ENCODE data around the gene PRPH2.
A peak's percentile ranks its signal among the peaks of the same experiment; 100 is the strongest.

Gene PRPH2

DNA sequence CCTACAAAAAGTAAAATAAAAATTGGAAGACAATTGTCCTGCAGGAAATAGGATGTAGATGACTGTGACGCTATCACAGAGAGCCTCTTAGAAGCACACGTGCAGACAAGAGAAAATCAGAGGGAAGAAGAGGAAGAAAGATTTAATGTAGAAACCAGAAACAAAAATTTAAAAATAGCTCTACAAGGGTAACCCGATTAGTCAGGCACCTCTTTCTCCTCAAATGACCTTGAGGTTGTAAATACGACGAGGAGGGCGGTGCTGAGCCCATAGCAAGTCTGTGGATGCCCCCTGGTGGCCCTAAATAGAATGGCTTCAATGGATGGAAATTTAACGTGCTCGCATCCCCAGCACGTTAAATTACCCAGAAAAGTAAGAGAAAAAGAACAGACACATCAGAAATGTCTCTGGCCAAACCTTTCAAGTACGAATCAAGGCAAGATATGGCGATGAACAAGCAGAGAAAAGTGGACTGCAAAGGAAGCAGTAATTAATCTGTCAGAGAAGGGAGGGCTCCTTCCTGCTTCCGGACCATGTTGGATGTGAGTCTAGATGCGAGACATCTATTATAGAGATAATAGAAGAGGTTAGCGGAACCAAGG is 4.2 kb upstream of the PRPH2 start:
- Histone ChIP-seq H3K27ac (peak overlapping the region; percentile 65 to 72), H3K4me3 (peak overlapping the region; percentile 73)
- TF ChIP-seq, protein P1, sequence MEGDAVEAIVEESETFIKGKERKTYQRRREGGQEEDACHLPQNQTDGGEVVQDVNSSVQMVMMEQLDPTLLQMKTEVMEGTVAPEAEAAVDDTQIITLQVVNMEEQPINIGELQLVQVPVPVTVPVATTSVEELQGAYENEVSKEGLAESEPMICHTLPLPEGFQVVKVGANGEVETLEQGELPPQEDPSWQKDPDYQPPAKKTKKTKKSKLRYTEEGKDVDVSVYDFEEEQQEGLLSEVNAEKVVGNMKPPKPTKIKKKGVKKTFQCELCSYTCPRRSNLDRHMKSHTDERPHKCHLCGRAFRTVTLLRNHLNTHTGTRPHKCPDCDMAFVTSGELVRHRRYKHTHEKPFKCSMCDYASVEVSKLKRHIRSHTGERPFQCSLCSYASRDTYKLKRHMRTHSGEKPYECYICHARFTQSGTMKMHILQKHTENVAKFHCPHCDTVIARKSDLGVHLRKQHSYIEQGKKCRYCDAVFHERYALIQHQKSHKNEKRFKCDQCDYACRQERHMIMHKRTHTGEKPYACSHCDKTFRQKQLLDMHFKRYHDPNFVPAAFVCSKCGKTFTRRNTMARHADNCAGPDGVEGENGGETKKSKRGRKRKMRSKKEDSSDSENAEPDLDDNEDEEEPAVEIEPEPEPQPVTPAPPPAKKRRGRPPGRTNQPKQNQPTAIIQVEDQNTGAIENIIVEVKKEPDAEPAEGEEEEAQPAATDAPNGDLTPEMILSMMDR (IDR thresholded peaks at IDR 0.05), result peak; percentile 85
- peak; percentile 82 for DNase-seq (ENCODE audit: low spot score)

DNA sequence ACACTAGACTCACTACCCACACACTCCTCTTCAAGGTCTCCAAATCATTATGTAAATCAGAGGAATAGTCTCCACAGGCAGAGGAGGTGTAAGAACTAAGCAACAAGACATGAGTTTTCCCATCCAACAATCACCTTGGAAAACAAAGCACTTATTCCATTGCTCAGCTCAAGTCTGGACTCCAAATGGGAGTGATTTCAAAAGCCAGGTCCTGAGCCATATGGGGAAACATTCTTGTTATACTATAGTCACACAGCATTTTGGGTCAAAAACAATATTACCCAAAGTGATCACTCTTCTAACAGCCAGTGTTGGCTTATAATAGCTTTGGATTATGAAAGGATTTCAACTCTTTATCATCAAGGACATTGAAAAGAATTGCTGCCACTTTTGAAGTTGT is 3.6 kb upstream of the PRPH2 start:
- peak overlapping the region in 1 of 2 donors; percentile 65 for H3K27ac ChIP-seq
- DNase-seq (ENCODE audit: low spot score), result no peak
- H3K4me3 ChIP-seq, result peak overlapping the region; percentile 73
- TF ChIP-seq, protein P1 (IDR thresholded peaks at IDR 0.05), result no peak

DNA sequence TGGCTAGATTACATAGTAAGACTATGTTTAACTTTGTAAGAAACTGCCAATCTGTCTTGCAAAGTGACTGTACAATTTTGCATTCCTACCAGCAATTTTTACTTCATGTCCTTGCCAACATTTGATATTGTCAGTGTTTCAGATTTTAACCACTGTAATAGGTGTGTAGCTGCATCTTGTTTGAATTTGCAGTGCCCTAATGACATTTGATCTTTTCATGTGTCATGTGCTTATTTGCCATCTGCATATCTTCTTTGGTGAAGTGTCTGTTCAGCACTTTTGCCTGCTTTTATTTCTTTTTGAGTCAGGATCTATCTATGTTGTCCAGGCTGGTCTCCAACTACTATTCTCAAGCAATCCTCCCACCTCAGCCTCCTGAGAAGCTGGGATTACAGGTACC is 2.4 kb upstream of the PRPH2 start:
- TF ChIP-seq, protein P1 (IDR thresholded peaks at IDR 0.05), result no peak
- no peak overlapping the region for H3K4me3 ChIP-seq
- no peak overlapping the region for H3K27ac ChIP-seq
- no peak for DNase-seq (ENCODE audit: low spot score)

DNA sequence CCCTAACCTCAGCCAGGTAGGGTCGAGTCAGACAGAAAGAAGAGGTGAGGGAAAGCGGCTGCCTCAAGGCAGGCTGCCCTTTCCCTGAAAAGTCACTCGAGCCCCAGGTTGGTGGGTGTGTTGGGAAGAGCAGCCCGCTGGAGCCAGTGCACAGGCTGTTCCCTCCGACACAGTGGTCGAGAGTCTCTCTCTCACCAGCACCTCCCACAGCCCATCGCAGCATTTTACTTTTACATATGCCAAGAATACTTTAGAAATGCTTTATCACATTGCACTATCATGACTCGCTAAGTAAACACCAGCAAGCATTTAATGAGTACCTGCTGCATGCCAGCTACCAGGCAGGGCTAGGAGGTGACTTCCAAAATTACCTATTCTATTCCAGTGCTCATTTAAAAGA is 1.7 kb downstream of the PRPH2 start:
- DNase-seq (ENCODE audit: low spot score), result no peak
- no peak overlapping the region for H3K27ac ChIP-seq
- H3K4me3 ChIP-seq, result no peak overlapping the region
- TF ChIP-seq, protein P1 (IDR thresholded peaks at IDR 0.05), result no peak

DNA sequence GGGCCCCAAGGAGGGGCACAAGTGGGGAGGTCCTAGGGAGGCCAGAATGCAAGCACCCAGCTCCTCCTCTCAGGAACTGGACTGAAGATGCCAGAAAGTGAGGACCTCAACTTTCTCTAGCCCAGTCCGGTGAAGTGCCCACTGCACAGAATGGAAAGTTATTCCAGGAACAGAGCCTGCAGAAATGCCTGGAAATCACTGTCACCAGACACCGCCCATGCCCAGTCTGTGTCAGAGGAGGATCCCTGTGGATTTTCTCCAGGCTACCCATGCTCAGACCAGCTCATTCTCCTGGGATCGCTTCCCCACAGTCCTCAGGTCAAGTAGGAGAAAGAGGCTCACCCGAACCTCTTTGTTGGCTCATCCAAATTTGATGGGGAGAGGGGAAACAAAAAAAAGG is 6.5 kb downstream of the PRPH2 start:
- Histone ChIP-seq H3K27ac (no peak overlapping the region), H3K4me3 (no peak overlapping the region)
- no peak for DNase-seq (ENCODE audit: low spot score)
- TF ChIP-seq, protein P1 (IDR thresholded peaks at IDR 0.05), result no peak

DNA sequence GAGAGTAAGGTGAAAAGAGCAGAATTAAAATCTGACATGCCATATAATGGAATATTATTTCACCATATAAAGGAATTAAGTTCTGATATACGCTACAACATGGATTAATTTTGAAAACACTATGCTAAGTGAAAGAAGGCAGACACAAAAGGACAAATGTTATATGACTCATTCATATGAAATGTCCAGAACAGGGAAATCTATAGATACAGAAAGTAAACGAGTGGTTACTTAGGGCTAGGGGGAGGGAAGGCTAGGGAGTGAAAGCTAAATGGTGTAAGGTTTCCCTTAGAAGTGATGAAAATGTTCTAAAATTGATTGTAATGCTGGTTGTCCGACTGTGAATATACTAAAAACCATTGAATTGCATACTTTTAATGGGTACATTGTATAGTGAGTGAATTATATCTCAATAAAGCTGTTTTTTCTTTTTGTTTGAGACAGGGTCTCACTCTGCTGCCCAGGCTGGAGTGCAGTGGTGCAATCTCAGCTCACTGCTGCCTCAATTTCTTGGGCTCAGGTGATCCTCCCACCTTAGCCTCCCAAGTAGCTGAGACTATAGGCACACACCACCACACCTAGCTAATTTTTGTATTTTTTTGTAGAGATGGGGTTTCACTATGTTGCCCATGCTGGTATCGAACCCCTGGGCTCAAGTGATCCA is 8.2 kb downstream of the PRPH2 start:
- TF ChIP-seq, protein P1 (IDR thresholded peaks at IDR 0.05), result no peak
- no peak for DNase-seq (ENCODE audit: low spot score)
- no peak overlapping the region for H3K27ac ChIP-seq
- H3K4me3 ChIP-seq, result no peak overlapping the region

DNA sequence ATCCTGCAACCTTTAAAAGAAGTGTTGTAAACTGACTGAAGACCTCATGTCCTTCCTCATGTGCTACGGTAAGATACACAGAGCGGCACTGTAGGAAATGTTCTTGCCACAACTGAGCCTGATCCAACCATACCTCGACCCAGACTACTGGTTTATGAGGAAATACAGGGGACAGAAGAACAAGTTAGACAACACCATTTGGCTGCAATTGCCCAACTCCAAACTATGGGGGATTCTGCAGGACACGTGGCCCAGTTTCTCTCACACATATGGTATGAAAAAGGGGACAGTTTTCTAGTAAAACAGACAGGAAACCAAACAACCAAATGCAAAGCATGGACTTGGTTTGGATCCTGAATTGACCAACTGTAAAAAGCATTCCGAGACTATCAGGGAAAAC is 10.5 kb downstream of the PRPH2 start:
- TF ChIP-seq, protein P1 (IDR thresholded peaks at IDR 0.05), result no peak
- no peak overlapping the region for H3K4me3 ChIP-seq
- no peak for DNase-seq (ENCODE audit: low spot score)
- H3K27ac ChIP-seq, result no peak overlapping the region

Data from coronary artery (tissue), 2 donors.